ENCODE data around the gene FH. TPM values are rescaled to one million over a fixed set of nuclear protein-coding genes. Genes with fewer than 3 reads are reported as not detected.

FH gene
- total and polyA plus RNA-seq, 2 experiments from 2014 or later = 56.2 to 69.8 TPM

- TF ChIP-seq ZNF462 (CRISPR knock-in tag; IDR thresholded peaks at IDR 0.05) = no peak
- TF ChIP-seq EZH2phosphoT487 (IDR thresholded peaks at IDR 0.05; ENCODE audit: unreplicated experiment) = no peak
- TF ChIP-seq EZH2 (IDR thresholded peaks at IDR 0.05; ENCODE audit: low read depth, unreplicated experiment) = no peak
- no peak for TF ChIP-seq ZNF331 (CRISPR knock-in tag; IDR thresholded peaks at IDR 0.05; ENCODE audit: low read depth)
- no peak for TF ChIP-seq JUNB (IDR thresholded peaks at IDR 0.05; ENCODE audit: unreplicated experiment)
- TF ChIP-seq STAT1 (IDR thresholded peaks at IDR 0.05; ENCODE audit: unreplicated experiment) = no peak
- no peak for TF ChIP-seq NANOG (IDR thresholded peaks at IDR 0.05; ENCODE audit: borderline replicate concordance)
- TF ChIP-seq ETS1 (IDR thresholded peaks at IDR 0.05) = no peak
- TF ChIP-seq POLR2AphosphoS5 (IDR thresholded peaks at IDR 0.05; ENCODE audit: low read depth) = no peak
- no peak for TF ChIP-seq CTCF (conservative IDR thresholded peaks at IDR 0.05; ENCODE audit: low read depth in 2 of 2)
- TF ChIP-seq ZNF114 (CRISPR knock-in tag; IDR thresholded peaks at IDR 0.05) = no peak
Observed at GRCh38 chr1:241495741-241496140, 23.8 kb downstream of the FH start (continued).
